NCI-H446 (cell line): Measurements from ENCODE around the gene HSD17B7.
"Not testable (repeated sequence)": the region's sequence is repeated elsewhere in the genome, so short reads cannot be mapped to it uniquely, and the experiment has no call there.

Experiments used
- DNase-seq, 2 experiments: peaks; one replicate each; lab custom pipeline; 2025; lab: John Stamatoyannopoulos, UW

Gene HSD17B7

GRCh38 chr1:162807503-162807902 lies 17.0 kb downstream of the HSD17B7 start:
- DNase-seq = not testable (repeated sequence)

DNA sequence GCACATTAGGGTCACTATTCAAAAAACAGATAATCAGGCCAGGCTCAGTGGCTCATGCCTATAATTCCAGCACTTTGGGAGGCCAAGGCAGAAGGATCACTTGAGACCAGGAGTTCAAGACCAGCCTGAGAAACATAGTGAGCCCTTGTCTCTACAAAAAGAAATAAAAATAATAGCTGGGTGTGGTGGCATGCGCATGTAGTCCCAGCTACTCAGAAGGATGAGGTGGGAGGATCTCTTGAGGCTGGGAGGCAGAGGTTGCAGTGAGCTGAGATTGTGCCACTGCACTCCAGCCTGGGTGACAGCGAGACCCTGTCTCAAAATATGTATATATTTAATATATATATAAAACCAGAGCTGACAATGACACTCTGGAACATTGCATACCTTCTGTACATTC lies 21.9 kb downstream of the HSD17B7 start:
- DNase-seq = not testable (repeated sequence)

DNA sequence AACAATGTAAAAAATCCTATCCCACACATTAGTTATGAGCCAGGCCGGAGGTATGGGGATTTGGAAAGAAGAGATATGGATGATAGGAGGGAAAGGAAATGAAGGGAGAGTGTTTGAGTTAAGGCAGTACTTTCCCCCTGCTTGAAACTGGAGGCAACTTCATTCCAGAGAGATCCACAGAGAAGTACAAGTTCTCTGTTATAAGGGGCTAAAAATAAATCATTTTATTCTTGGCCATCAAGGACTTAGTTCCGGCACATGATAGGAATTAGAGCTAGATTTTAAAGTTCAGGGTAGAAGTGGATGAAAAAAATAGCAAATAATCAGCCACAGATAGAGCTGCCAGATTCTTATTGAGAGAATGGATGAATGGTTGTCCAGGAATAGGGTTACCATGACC lies 27.6 kb downstream of the HSD17B7 start:
- DNase-seq = not testable (repeated sequence)

- DNase-seq = not testable (repeated sequence)
Measured at GRCh38 chr1:162818666-162819065, 28.2 kb downstream of the HSD17B7 start.

- DNase-seq = peak in 1 of 2 experiments; percentile 33
Measured at GRCh38 chr1:162822391-162823200, 32.1 kb downstream of the HSD17B7 start.

GRCh38 chr1:162823231-162823630 lies 32.7 kb downstream of the HSD17B7 start:
- DNase-seq = no peak

GRCh38 chr1:162823771-162824525 lies 33.4 kb downstream of the HSD17B7 start:
- no peak for DNase-seq

GRCh38 chr1:162829268-162829667 lies 38.8 kb downstream of the HSD17B7 start:
- no peak for DNase-seq

DNA sequence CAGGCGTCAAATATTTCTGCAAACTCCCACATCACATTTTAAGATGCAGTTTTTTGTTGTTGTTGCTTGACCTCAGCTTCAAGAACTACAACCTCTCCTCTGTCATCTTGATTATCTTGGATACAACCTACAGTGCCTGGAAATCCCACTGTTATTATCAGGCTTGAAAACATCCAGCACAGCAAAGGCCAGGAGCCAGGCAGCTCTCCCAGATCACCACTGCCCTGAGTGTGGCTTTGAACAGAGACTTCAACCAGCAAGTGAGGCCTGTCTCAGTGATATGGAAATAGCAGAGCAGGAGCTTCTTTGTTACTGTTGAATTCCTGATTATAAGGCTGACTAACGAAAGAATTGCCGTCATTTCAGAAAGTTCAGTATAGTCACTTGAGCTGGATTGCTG lies 42.0 kb downstream of the HSD17B7 start:
- no peak for DNase-seq

- DNase-seq = no peak
Measured at GRCh38 chr1:162835157-162835899, 44.8 kb downstream of the HSD17B7 start.

- no peak for DNase-seq
Measured at GRCh38 chr1:162838863-162839262, 48.4 kb downstream of the HSD17B7 start.

DNA sequence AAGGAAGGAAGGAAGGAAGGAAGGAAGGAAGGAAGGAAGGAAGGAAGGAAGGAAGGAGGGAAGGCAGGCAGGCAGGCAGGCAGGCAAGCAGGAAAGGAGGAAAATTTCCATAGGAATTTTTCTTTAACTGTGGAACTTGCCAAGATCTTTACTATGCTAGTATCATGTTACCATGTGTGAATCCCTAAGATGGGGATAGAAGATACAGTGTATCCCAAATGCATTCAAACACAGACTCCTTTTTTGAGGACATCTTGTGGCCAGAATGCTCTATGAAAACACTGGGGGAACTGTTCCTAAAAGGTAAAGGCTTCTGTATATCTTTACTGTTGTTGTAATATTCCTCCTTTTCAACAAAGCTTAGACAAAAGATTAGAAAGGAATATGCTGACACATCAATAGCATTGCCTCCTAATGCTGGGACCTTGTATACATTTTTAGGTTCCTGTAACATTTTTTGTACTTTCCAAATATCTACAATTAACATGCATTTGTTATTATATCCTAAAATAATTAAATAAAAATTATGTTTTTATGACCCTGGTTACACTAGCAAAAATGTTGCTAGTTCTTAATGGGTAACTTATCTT lies 49.8 kb downstream of the HSD17B7 start:
- DNase-seq = no peak

DNA sequence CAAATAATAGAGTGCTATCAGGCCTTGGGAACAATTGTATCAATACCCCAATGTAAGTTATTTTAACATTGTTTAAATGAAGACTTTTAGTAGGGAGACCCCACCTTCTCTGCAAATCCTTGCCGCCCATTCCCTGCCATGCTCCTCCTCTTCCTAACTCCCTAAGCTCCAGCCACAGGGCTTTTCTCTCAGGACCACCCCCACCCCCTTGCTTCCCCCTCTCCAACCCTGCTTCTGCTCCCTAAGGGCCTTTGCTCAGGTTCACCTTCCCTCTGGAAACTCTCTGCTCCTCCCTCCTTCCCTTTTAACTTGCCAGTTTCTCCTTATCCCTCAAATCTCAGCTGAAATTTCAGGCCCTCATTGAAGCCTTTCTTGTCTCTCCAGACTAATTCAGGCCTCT lies 53.7 kb downstream of the HSD17B7 start:
- DNase-seq = no peak

DNA sequence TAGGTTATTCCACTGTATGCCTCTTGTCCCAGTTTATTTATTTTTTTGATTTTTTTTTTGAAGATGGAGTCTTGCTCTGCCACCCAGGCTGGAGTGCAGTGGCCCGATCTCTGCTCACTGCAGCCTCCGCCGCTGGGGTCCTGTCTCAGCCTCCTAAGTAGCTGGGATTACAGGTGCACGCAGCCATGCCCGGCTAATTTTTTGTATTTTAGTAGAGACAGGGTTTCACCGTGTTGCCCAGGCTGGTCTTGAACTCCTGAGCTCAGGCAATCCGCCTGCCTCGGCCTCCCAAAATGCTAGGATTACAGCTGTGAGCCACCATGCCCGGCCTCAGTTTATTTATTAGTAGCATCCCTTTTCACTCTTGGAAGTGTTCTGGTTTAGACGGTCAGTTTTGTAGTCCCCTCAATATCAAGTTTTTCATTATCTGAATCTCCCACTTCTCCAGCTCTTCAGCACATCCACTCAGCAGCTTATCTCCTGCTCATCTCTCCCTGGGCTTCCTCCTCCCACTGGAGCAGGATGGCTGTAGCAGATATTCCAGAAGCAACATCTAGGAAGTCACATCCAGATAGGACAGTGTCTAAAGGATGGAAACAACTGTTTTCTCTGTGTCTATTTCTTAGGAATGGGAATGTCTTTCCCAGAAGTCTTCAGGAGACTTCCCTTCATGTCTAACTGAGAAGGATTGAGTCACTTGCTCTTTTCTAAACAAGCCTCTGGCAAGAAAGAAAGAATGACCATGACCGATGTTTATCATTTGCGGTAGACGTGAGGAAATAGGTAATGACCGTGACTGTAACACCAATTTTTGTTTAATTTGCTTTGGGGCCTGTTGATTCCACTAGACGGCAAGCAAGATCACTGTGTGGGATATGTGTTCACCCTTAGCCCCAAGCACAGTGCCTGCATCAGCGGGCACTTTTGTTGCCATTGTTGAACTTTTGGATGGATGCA lies 56.0 kb downstream of the HSD17B7 start:
- no peak for DNase-seq

- peak; percentile 72 to 89 for DNase-seq
Measured at GRCh38 chr1:162847839-162848453, 57.4 kb downstream of the HSD17B7 start.

GRCh38 chr1:162849711-162850110 lies 59.2 kb downstream of the HSD17B7 start:
- DNase-seq = no peak

GRCh38 chr1:162851341-162851740 lies 60.8 kb downstream of the HSD17B7 start:
- DNase-seq = no peak

DNA sequence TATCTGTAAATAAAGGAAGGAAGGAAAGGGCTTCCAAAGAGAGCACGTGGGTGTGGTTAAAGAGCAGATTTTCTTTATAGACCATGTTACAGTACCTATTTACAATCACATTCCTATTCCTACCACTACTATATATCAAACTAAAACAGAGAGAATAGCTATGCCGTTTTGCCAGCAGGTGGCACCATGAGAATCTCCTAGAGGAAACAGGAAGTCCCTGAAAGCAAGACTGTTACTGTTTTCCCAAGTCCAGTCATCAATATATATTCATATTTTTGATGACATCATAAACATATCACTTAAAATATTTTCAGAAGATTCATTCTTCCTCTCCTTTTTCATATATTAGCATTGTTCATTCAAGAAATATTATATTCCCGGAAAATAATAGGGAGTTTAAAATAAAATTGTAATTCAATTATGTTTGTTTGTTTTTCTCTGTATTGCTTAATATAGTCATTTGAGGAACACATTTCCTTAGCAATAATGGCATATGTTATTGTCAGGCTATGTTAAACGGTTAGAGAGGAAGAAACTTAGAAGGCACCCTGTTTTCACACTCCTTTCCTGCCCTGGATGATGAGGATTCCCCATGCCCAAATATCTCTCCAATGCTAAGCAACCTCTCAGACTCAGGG lies 63.9 kb downstream of the HSD17B7 start:
- DNase-seq = peak; percentile 76 to 86

DNA sequence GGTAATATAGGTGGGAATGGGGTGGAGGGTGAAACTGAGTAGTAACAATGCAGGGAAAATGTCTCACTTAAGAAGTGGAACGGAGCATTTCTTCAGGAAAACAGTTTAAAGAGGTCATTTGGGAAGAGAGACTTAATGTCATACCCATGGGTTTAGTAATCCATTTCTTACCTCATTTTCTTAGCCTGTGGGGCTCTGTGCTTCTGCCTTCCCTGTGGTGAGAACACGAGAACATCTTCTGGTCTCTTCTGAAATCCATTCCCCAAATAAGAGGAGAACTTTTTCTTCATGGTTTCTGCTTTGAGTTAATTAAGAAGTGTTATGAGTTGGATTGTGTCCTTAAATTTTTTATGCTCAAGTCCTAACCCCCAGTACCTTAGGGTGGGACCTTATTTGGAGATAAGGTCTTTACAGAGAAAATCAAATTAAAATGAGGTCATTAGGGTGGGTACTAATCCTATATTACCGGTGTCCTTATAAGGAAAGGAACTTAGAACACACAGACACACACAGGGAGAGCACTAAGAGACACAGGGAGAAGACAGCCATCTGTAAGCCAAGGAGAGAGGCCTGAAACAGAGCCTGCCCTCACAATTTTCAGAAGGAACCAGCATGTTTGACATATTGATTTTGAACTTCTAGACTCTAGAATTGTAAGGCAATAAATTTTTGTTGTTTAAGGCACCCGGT lies 65.1 kb downstream of the HSD17B7 start:
- no peak for DNase-seq
